GM19239 (cell line): ENCODE data around the gene CDH13.

Source experiments
- DNase-seq: peaks from one replicate; pipeline ENCODE4 v3.0.0; 2011; ENCODE audit warnings: low spot score; ENCODE audit not compliant: insufficient read length
- FAIRE-seq: peaks from 2 replicates; lab custom pipeline; 2011; peaks lifted over from hg19 to GRCh38; lab: Jason Lieb, UNC

The CDH13 gene

GRCh38 chr16:82865412-82865811, 238.6 kb downstream of the CDH13 start:
- DNase-seq (no peak), FAIRE-seq (no peak)

GRCh38 chr16:82867485-82867884, 240.7 kb downstream of the CDH13 start:
- FAIRE-seq = no peak
- no peak for DNase-seq

GRCh38 chr16:82874271-82874670, 247.5 kb downstream of the CDH13 start:
- DNase-seq (no peak), FAIRE-seq (no peak)

- FAIRE-seq (no peak), DNase-seq (no peak)
Measured at GRCh38 chr16:82874672-82875071, 247.9 kb downstream of the CDH13 start.

- FAIRE-seq (no peak), DNase-seq (no peak)
Measured at GRCh38 chr16:82876951-82877350, 250.2 kb downstream of the CDH13 start.

GRCh38 chr16:82878466-82878865, 251.7 kb downstream of the CDH13 start:
- no peak for FAIRE-seq
- no peak for DNase-seq

GRCh38 chr16:82880346-82880745, 253.6 kb downstream of the CDH13 start:
- FAIRE-seq (no peak), DNase-seq (no peak)

- FAIRE-seq (no peak), DNase-seq (no peak)
Measured at GRCh38 chr16:82881516-82881915, 254.7 kb downstream of the CDH13 start.

- DNase-seq = no peak
- no peak for FAIRE-seq
Measured at GRCh38 chr16:82882226-82882625, 255.5 kb downstream of the CDH13 start.

GRCh38 chr16:82882982-82883835, 256.4 kb downstream of the CDH13 start:
- peak; percentile 6 for DNase-seq
- FAIRE-seq = no peak

- no peak for DNase-seq
- no peak for FAIRE-seq
Measured at GRCh38 chr16:82884320-82884898, 257.6 kb downstream of the CDH13 start.

GRCh38 chr16:82886146-82886545, 259.4 kb downstream of the CDH13 start:
- FAIRE-seq (no peak), DNase-seq (no peak)

GRCh38 chr16:82888591-82889001, 261.8 kb downstream of the CDH13 start:
- FAIRE-seq = no peak
- DNase-seq = no peak

- FAIRE-seq (no peak), DNase-seq (no peak)
Measured at GRCh38 chr16:82891424-82891823, 264.7 kb downstream of the CDH13 start.

- DNase-seq (no peak), FAIRE-seq (no peak)
Measured at GRCh38 chr16:82891918-82892317, 265.1 kb downstream of the CDH13 start.

GRCh38 chr16:82892324-82892723, 265.6 kb downstream of the CDH13 start:
- DNase-seq = no peak
- FAIRE-seq = no peak

GRCh38 chr16:82895843-82896242, 269.1 kb downstream of the CDH13 start:
- FAIRE-seq = no peak
- no peak for DNase-seq

GRCh38 chr16:82899006-82899405, 272.2 kb downstream of the CDH13 start:
- DNase-seq (no peak), FAIRE-seq (no peak)

- DNase-seq = no peak
- FAIRE-seq = no peak
Measured at GRCh38 chr16:82899731-82900450, 273.1 kb downstream of the CDH13 start.

GRCh38 chr16:82900559-82900958, 273.8 kb downstream of the CDH13 start:
- DNase-seq (no peak), FAIRE-seq (no peak)

GRCh38 chr16:82911925-82912324, 285.2 kb downstream of the CDH13 start:
- DNase-seq (no peak), FAIRE-seq (no peak)
